Stimulated activated CD8-positive, alpha-beta memory T cell treated with anti-CD3 and anti-CD28 coated beads, Interleukin-7, amount 100 ng/mL, for 4 hours (primary cell): Measurements from ENCODE around the gene MAML2.

Experiments used
- DNase-seq, 2 donors: peaks; one replicate each; pipeline ENCODE4 v3.0.0-alpha.2; 2020; ENCODE audit warnings: low read depth in 2 of 2

MAML2 gene

GRCh38 chr11:96318399-96318798 lies 24.6 kb downstream of the MAML2 start:
- DNase-seq = no peak

GRCh38 chr11:96317985-96318384 lies 25.0 kb downstream of the MAML2 start:
- DNase-seq = no peak

- no peak for DNase-seq
Observed at GRCh38 chr11:96317571-96317970, 25.4 kb downstream of the MAML2 start.

- no peak for DNase-seq
Observed at GRCh38 chr11:96316869-96317268, 26.1 kb downstream of the MAML2 start.

- no peak for DNase-seq
Observed at GRCh38 chr11:96315476-96315875, 27.5 kb downstream of the MAML2 start.

- DNase-seq = no peak
Observed at GRCh38 chr11:96314326-96315020, 28.5 kb downstream of the MAML2 start.

- DNase-seq = no peak
Observed at GRCh38 chr11:96313163-96313562, 29.8 kb downstream of the MAML2 start.

- no peak for DNase-seq
Observed at GRCh38 chr11:96311120-96311568, 31.9 kb downstream of the MAML2 start.

- DNase-seq = no peak
Observed at GRCh38 chr11:96310236-96310635, 32.8 kb downstream of the MAML2 start.

GRCh38 chr11:96309643-96310017 lies 33.4 kb downstream of the MAML2 start:
- DNase-seq = no peak

GRCh38 chr11:96309016-96309642 lies 33.9 kb downstream of the MAML2 start:
- DNase-seq = no peak

- DNase-seq = no peak
Observed at GRCh38 chr11:96307776-96308140, 35.2 kb downstream of the MAML2 start.

GRCh38 chr11:96306933-96307775 lies 35.8 kb downstream of the MAML2 start:
- no peak for DNase-seq

- no peak for DNase-seq
Observed at GRCh38 chr11:96306600-96306932, 36.4 kb downstream of the MAML2 start.

- no peak for DNase-seq
Observed at GRCh38 chr11:96306071-96306470, 36.9 kb downstream of the MAML2 start.

- no peak for DNase-seq
Observed at GRCh38 chr11:96303980-96304379, 39.0 kb downstream of the MAML2 start.

- DNase-seq = no peak
Observed at GRCh38 chr11:96303064-96303463, 39.9 kb downstream of the MAML2 start.

GRCh38 chr11:96301818-96302217 lies 41.2 kb downstream of the MAML2 start:
- no peak for DNase-seq

GRCh38 chr11:96299155-96299888 lies 43.7 kb downstream of the MAML2 start:
- DNase-seq = no peak

GRCh38 chr11:96295369-96295768 lies 47.6 kb downstream of the MAML2 start:
- no peak for DNase-seq

- no peak for DNase-seq
Observed at GRCh38 chr11:96294289-96294688, 48.7 kb downstream of the MAML2 start.

GRCh38 chr11:96293598-96294021 lies 49.4 kb downstream of the MAML2 start:
- DNase-seq = no peak
